T-helper 1 cell treated with Interleukin-12 subunit alpha and Interleukin-12 subunit beta and Interleukin-4 antibody, amounts not matched to agents 30 ng/mL and 1 ng/mL, for 36 hours (primary cell): ENCODE measurements around the gene PODXL2. TPM values are rescaled to one million over a fixed set of nuclear protein-coding genes. Genes with fewer than 3 reads are reported as not detected.

Experiments used
- intact Hi-C: fragments of 100-400 bp; cut with micrococcal nuclease; formaldehyde crosslinking; loops from one replicate; pipeline ENCODE4 v1.15.1; 2024
- total RNA-seq: library from RNA; stranded (reverse); gene quantifications from 2 replicates; pipeline ENCODE4 v1.2.3, GENCODE V29; 2022

PODXL2 gene, protein sequence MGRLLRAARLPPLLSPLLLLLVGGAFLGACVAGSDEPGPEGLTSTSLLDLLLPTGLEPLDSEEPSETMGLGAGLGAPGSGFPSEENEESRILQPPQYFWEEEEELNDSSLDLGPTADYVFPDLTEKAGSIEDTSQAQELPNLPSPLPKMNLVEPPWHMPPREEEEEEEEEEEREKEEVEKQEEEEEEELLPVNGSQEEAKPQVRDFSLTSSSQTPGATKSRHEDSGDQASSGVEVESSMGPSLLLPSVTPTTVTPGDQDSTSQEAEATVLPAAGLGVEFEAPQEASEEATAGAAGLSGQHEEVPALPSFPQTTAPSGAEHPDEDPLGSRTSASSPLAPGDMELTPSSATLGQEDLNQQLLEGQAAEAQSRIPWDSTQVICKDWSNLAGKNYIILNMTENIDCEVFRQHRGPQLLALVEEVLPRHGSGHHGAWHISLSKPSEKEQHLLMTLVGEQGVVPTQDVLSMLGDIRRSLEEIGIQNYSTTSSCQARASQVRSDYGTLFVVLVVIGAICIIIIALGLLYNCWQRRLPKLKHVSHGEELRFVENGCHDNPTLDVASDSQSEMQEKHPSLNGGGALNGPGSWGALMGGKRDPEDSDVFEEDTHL
- 3.8 and 3.9 TPM in 2 replicates for total RNA-seq

DNA sequence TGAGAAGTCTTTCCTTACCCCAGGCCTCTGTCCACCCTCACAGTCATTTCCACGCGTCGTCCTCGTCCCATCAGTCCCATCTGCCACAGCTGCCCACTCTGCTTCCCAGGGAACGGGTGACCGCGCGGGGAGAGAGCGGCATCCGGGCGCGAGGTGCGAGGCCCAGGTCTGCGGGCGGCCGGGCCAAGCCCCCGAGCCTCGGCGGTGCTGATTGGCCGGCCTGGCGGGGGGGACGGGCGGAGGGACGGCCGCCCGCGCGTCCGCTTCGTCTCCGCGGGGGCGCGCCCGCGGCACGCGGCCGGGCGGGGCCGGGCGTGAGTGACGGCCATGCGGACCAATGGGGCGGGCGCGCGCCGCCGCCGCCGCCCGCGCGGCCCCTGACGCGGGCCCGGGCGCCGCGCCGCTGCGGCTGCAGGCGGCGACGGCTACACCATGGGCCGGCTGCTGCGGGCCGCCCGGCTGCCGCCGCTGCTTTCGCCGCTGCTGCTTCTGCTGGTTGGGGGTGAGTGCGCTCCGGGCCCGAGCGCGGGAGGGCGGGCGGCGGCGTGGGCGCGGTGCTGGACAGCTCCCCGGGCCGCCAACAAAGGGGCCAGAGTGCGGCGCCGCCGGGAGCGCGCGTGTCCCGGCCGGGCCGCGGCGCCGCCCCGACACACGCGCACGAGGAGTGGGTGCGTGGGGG, at the start of gene PODXL2:
Gene PODXL2 (plus strand): TSS at position 398 of the 679 bp plus-strand sequence. CDS start 35 bp downstream, at position 433.
- intact Hi-C loops = loop anchor here (1.0 to 2.0 kb wide), 4 partner anchors 8 to 43 kb away; partner anchors contain the start of genes ABTB1, MCM2 and TPRA1

DNA sequence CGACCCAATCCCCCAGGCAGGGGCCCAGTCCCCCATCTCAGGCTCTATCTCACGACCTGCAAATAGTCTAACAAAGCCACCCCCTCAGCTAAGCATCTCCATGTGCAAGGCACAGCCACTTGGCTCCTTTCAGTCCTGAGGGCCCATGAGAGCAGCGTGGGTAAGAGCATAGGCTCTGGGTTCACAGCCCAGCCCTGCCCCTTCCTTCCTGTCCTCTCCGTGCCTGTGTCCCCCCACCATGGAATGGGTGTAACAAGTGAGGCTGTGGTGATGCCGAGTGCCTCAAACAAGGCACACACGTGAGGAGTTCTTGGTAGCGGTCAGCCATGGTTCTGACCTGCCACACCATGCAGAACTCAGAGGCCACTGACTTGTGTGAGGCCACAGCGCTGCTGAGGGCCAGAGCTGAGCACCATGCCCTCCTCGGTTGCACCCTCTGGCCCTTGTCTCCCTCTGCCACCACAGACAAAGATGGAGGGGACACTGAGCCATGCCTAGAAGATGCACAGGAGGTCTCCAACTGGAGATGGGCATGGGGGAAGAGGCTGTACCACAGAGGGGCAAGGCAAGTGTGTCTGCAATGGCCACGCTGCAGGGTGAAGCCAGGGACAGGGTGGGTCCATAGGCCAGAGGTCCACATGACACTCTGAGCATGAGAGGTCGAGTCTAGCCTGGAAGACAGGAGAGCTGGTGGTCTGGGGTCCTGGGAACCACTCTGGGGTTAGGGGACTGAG, 48.5 kb upstream of the PODXL2 start:
- intact Hi-C loops = no loop called here

DNA sequence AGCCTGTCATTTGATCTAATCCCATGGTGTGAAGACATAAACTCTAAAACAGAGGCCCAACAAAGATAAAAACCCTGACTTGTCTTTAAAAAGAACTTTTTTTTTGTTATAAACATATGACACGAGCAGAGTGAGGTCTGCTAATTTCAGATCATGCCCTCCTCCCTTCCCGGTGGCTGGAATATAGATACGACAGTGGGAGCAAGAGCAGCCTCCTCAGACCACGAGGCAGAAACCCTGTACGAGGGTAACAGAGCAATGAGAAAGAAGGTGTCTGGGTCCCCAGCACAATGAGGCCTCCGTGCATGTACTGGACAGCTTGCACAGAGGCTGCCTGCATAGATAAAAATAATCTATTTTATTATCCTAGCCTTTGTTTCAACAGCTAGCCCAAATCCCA, 44.3 kb upstream of the PODXL2 start:
- intact Hi-C loops = no loop called here

DNA sequence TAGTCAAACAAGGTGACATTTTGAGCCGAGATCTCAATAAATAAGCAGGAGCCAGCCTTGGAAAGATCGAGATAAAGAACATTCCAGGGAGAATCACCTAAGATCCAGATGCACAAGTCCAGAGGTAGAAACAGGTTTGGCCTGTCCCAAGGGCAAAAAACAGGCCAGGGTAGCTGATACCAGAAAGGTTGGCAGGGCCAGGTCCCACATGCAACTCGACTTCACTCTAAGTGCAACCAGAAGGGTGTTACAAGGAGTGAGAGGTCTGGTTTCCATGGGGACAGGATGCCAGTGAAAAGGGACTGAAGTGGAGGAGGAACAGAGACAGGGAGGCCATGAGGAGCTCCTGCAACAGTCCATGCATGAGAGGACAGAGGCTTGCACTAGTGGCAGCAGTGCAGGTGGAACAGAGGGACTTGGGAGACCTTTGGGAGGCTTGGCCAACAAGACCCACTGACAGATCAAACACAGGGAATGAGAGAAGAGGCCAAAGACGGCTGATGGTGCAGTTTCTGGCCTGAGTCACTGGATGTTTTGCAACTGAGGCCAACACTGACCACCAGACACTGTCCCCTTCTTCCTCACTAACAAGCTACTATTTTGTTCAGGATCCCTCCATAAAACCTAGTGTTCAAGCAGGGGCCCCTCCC, 43.7 kb upstream of the PODXL2 start:
- intact Hi-C loops = no loop called here

DNA sequence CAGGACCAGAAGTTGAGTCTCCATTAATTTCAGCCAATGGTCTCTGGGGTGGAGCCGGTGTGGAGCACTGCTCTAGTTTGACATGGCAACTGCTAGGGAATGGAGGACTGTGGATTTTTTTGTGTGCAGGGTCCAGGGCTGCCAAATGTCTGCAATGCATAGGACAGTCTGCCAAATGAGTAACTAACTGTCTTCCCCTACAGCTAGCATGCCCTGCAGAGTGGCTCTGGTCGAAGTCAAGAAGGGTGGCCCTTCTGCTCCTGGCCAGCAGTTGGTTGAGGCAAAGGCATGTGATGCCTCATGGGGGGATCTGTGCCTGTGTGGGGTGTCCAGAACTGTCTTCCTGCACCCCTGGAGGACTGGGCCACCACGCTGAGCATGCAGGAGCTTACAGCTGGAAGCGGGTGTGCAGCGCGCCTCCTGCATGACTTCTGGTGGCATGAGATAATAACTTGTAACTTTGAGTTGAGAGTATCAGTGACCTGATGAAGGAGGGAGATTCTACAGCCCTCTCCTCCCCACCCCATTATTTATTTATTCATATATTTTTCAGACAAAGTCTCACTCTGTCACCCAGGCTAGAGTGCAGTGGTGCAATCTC, 43.1 kb upstream of the PODXL2 start:
- intact Hi-C loops = no loop called here

DNA sequence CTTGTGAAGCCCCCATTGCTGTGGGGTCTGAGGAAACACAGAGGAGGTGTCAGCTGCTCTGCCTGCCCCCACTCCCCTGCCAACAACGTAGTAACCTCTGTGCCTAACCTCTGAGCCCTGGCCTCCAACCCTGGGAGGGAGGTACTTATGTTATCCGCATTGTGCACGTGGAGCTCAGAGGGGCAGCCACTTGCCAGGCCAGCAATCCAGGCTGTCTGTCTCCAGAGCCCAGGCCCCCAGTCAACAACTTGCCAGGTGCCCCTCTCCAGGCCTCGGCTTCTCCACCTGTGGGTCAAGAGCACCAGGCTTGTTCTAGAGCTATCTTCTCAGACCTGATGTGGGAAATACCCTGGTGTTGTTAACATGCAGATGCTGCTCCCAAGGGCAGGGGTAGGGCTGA, 41.1 kb upstream of the PODXL2 start:
- intact Hi-C loops = no loop called here

DNA sequence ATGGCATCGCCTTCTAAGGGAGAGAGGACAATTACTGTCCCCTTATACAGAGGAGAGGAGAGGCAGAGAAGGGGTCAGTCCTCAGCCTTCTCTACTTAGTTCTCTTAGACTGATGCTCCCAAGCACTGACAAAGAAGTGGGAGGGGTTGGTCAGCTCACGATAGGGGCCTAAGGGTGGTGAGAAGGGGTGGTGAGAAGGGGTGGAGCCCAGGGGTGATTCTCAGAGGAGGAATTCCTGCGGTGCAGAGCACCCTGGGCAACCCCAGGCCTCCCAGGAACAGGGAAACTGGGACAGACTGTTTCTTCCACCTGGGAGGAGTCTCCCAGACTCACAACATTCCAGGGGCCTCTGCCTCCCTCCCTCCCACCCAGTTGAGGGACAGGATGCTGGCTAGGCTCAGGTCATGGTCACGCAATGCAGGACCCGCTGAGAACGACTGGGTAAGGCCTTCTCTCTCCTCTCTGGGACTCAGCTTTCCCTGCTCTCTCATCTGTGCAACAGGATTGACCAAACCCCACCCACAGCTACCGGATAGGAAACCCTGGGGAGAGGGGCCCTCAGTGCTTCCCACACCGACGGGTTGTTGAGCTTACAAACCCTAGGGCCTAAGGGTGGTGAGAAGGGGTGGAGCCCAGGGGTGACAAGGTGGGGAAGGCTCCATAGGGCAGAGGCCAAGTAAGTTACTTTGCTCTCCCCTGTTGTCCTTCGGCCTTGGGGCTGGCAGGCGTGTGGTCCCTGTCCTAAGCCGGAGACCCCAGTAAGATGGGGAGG, 40.0 kb upstream of the PODXL2 start:
- intact Hi-C loops = no loop called here

DNA sequence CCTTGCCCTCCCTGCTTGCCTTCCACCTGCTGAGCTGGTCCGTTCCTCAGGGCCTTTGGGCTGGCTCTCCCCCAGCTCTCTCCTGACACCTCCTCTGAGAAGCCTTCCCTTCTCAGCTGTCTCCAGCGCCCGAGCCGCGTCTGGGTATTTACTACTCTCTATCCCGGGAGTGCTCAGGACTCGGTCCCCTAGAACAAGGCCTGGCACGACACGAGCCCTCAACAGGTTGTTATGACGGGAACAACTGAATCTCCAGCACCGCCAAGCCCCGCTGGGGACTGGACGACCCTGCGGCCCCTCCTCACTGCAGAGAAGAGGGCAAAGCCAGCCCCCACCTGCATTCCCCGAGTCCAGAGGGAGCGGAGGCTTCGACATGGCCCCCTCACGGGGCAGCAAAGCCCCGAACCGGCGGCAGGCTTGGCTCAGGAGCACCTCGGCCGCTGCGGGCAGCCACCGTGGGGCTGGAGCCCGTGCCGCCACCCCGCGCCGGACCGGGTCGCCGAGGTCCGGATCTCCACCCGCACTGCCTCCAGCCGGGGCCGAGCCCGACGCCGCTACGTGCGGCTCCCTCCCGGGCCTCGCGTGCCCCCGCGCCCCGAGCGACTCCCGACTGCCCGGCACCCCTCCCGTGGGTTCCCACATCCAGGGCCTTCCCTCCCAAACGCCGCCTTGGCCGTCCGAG, 39.2 kb upstream of the PODXL2 start:
- intact Hi-C loops = loop anchor here (1.0 to 10.0 kb wide), 12 partner anchors 9 to 1599 kb away; partner anchors contain the start of genes ABTB1, MCM2, PLXNA1 and PODXL2

DNA sequence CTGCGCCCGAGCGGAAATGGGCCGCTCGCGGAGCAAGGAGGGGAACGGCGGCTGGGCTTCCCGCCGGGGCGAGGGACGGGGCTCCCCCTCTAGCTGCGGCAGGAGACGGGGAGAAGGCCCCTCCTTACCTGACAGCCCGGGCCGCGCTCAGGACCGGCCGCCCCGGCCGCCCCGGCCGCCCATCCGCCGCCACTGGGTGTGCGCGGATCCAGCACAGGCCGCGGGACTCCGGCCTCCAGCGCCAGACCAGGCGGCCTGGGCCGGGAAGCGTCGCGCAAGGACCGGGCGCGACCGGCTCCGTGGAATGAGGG, 38.7 kb upstream of the PODXL2 start:
- intact Hi-C loops = loop anchor here (1.0 to 10.0 kb wide), 12 partner anchors 8 to 1600 kb away; partner anchors contain the start of genes ABTB1, MCM2, PLXNA1 and PODXL2

DNA sequence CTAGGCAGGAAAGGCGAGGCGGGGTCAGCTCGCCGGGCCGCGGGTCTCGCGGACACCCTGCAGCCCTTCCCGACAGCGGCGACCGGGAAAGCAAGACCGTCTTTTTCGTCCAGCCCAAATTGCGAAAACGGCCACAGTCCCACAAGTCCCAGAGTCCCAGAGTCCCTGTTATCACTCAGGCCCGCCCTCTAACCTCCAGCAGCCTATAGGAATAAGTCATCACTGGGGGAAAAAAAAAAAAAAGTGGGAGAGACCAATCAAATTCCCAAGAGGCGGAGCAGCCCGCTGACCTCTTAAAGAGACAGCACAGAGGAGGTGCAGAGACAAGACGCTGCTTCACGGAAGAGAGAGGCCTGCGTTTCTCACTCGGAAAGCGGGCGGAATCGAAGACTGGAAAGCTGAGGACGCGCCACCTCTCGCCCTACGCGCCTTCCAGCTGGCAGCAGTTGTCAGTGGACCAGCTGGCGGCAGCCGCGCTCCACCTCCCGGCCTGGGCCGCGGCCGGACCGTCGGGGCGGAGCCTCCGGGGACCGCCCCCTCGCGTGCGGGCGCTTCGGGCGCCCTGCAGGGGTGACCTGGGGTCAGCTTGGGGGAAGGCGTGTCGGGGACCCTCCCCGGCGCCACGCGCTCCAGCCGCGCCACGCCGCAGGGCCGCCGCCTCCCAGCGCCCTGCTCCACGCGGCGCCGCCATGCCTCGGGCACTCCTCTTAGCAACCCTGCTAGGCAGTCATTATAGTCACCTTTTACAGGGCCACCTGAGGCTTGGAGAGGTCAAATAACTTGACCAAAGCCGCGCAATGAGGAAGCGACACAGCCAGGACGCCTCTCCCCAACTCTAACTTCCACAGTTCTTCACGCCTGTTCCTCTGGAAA, 38.2 kb upstream of the PODXL2 start, which contains the start of gene TPRA1:
Gene TPRA1 (minus strand): TSS at position 141 of the 873 bp plus-strand sequence. CDS start 10,587 bp downstream, outside the sequence.
- intact Hi-C loops = loop anchor here (1.0 to 10.0 kb wide), 12 partner anchors 7 to 1601 kb away; partner anchors contain the start of genes ABTB1, MCM2, PLXNA1 and PODXL2

DNA sequence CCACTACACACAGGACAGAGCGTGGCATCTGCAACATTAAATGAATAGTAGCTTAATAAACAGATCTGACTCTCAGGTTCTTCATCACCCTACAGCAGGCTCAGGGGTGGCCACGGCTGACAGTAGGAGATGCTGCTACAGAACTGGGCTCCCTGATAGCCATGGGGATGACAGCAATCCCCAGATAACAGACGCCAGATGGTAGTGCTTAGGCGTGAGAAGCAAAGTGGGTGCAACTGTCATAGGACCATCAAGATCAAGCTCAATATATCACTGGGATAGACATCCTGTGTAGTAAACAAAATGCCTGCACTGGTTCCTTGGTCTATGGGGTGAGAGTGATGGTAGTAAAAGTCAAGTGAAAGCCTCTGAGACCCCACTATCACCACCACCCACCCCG, 35.8 kb upstream of the PODXL2 start:
- intact Hi-C loops = loop anchor here (5.0 to 10.0 kb wide), 3 partner anchors 239 to 1508 kb away; partner anchors contain the start of gene SLC41A3

DNA sequence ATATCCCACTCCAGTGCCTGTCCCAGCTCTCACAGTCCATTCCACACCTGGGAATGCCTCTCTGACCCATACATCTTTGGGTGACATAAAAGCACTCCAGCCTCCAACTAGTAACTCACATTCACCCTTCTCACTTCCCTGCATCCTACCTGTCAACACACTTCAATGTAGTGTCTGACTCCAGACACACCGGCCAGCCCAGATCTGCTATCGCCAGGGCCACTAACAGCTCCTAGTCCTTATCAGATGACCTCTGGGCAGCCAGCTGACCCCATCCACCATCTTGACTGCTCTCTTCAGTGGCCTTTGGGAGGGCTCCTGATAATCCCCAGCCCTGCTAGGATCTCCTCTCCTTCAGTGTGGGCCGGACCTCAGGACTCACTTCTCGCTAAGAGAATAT, 33.7 kb upstream of the PODXL2 start:
- intact Hi-C loops = loop anchor here (10.0 kb wide), 2 partner anchors 849 to 1511 kb away; partner anchors contain the start of gene SLC41A3

DNA sequence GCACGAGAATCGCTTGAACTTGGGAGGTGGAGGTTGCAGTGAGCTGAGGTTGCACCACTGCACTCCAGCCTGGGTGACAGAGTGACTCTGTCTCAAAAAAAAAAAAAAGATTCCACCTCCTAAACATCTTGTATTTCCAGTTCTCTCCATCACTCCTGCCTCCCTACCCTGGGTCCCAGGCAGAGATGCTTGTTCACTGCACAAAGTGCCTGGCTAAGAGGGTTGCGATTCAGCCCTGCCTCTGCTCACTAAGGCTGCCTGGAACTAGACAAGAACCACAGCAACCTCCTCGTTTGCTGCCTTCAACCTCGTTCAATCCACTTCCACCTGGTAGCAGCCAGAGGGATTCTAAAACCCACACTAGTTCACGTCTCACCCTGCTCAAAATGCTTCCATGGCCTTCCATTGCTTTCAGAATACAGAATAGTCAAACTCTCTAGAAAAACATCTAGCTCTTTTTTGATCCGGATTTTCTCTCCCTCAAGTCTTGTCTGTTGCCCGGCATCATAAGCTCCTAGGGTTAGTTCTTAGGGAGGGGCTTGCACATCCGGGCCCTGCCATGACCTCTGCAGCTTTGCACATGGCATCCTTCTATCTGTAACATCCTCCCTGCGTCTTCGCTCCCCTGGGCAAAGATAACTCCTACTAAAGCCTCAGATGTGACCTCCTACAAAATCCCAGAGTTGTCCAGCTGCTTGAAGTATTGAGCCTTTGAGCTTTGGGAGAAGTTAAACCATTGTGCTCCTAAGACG, 31.8 kb upstream of the PODXL2 start:
- intact Hi-C loops = loop anchor here (10.0 kb wide), 2 partner anchors 848 to 1512 kb away; partner anchors contain the start of gene SLC41A3

DNA sequence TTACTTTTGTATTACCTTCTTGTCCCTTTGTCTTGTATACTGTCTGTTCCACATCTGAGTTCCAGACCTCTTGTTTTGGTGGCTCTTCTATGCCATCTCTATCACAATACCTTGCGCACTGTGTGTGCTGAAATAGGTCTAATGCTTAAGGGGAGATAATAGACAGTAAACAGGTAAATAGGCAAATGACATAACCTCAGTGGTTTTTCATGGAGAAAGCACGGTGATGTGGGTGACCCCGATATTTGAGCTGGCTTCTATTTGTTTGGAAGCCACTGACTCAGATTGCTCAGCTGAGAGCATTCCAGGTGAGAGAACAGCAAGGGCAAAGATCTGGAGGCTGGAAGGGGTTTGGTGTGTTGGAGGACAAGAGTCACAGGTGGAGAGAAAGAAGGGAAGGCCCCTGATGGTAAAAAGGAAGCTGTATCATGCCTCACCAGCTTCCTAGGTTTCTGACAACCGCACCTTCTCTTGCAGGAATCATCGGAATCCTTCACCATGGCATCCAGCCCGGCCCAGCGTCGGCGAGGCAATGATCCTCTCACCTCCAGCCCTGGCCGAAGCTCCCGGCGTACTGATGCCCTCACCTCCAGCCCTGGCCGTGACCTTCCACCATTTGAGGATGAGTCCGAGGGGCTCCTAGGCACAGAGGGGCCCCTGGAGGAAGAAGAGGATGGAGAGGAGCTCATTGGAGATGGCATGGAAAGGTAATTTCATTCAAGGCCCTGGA, 30.0 kb upstream of the PODXL2 start:
- intact Hi-C loops = loop anchor here (1.0 to 10.0 kb wide), 15 partner anchors 9 to 1841 kb away; partner anchors contain the start of genes ABTB1, CHCHD6, IFT122 and PLXNA1

DNA sequence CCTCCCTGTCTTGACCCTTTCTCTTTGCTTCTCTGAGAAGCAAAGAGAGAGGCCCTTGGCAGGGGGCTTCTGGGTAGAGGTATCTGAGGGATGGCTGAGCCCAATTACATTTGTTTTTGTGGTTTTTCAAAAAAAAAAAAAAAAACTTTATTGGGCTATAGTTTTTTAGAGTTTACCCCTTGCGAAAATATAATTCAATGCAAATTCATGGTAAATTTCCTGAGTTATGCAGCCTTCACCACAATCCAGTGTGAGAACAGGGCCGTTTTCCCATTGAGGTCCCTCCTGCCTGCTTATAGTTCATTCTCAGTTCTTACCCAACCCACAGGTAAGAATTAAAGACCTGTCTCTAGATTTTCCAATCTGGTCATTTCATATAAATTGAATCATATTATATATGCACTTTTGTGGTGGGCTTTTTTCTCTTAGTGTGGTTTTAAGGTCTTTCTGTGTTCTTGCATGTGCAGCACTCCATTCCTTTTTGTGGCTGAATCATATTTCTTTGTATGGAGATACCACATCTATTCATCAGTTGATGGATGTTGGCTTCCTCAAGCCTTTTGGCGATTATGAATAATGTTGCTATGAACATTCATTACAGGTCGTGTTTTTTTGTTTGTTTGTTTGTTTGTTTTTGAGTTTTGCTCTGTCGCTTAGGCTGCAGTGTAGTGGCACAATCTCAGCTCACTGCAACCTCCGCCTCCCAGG, 28.1 kb upstream of the PODXL2 start:
- intact Hi-C loops = no loop called here
